Measurements from ENCODE around the gene IL1RAPL1. TPM values are rescaled to one million over a fixed set of nuclear protein-coding genes. Genes with fewer than 3 reads are reported as not detected.
"Not testable (repeated sequence)": the region's sequence is repeated elsewhere in the genome, so short reads cannot be mapped to it uniquely, and the experiment has no call there.

The IL1RAPL1 gene
- polyA plus RNA-seq, 1 of the 3 experiments (the other 2 are of a cell fraction), result 2.8 TPM

DNA sequence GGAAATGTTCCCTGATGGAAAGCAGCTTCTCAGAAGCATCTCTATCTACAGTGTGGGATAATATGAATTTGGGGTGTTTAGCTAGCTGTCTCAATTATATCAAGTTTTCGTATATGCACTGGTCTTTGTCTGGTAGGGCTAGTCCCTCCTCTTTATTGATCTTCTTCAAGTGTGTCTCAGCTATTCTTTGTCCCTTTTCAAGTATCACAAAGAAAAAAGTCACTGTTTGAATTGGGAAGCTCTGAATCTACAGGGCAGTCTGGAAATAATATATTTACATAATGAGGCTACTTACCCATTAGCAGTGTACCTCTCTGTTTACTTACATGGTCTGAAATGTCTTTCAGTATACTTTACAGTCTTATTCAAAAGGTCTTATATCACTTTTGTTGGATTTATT lies 526.0 kb downstream of the IL1RAPL1 start:
- Histone ChIP-seq H4K20me1 (ENCODE audit: insufficient read depth) (no peaks in the 10 kb centered on the region), H3K4me3 (ENCODE audit: low read depth in 2 of 2, low read length in 1 of 2) (no peak overlapping the region), H3F3A (replicated peaks; ENCODE audit: insufficient read depth) (no peaks in the 10 kb centered on the region), H3K36me3 (replicated peaks in 1 of 2; ENCODE audit: control insufficient read depth in 1 of 2, insufficient read depth in 2 of 2, low read length in 1 of 2) (no peaks in the 10 kb centered on the region), H3K27ac (ENCODE audit: low read depth in 2 of 2, low read length in 1 of 2) (no peak overlapping the region), H3K79me2 (ENCODE audit: insufficient read depth) (no peaks in the 10 kb centered on the region), H3K9me2 (no peaks in the 10 kb centered on the region), H3K9ac (no peak overlapping the region), H3K4me1 (ENCODE audit: control insufficient read depth in 1 of 2, insufficient read depth in 2 of 2, low read depth in 1 of 2, low read length in 1 of 2) (no peaks in the 10 kb centered on the region), H3K27me3 (ENCODE audit: insufficient read depth) (peaks cover 4% of the 10 kb centered on the region; the same call in 1 of the 2 replicates), H3K4me2 (no peak overlapping the region), H2AFZ (ENCODE audit: low read depth) (no peak overlapping the region), H3K9me3 (no peaks in the 10 kb centered on the region)
- ChIA-PET POLR2A (no interaction called here), CTCF (no interaction called here)
- WGBS (ENCODE audit: low lambda C conversion rate), result 0% methylated on average over 1 of the region's 1 CpG
- no peak for TF ChIP-seq JUND (IDR thresholded peaks at IDR 0.05)
- no peak for TF ChIP-seq CHD2 (IDR thresholded peaks at IDR 0.05; ENCODE audit: low read length, partially characterized antibody)
- no peak for TF ChIP-seq MXI1 (IDR thresholded peaks at IDR 0.05; ENCODE audit: low read depth, low read length)
- no peak for TF ChIP-seq EZH2phosphoT487 (IDR thresholded peaks at IDR 0.05; ENCODE audit: borderline replicate concordance, low read depth)
- TF ChIP-seq TEAD4 (IDR thresholded peaks at IDR 0.05; ENCODE audit: borderline replicate concordance, insufficient read depth), result no peak
- no peak for TF ChIP-seq NFIC (IDR thresholded peaks at IDR 0.05; ENCODE audit: borderline replicate concordance)
- no peak for TF ChIP-seq MAX (IDR thresholded peaks at IDR 0.05; ENCODE audit: low read depth)
- no peak for TF ChIP-seq FOSL2 (IDR thresholded peaks at IDR 0.05; ENCODE audit: borderline replicate concordance, low read depth)
- TF ChIP-seq CTCF (IDR thresholded peaks at IDR 0.05), result no peak
- no peak for TF ChIP-seq REST (IDR thresholded peaks at IDR 0.05; ENCODE audit: low read depth, low read length)
- TF ChIP-seq FOXJ3 (CRISPR knock-in tag; IDR thresholded peaks at IDR 0.05), result no peak
- TF ChIP-seq TCF12 (IDR thresholded peaks at IDR 0.05), result no peak
- no peak for TF ChIP-seq EP300 (IDR thresholded peaks at IDR 0.05; ENCODE audit: borderline replicate concordance in 1 of 2, low read depth in 1 of 2, low read length in 1 of 2)
- TF ChIP-seq SMC3 (IDR thresholded peaks at IDR 0.05; ENCODE audit: low read depth, low read length), result no peak
- TF ChIP-seq MEF2A (IDR thresholded peaks at IDR 0.05; ENCODE audit: borderline replicate concordance, low read depth), result no peak
- no peak for DNase-seq

DNA sequence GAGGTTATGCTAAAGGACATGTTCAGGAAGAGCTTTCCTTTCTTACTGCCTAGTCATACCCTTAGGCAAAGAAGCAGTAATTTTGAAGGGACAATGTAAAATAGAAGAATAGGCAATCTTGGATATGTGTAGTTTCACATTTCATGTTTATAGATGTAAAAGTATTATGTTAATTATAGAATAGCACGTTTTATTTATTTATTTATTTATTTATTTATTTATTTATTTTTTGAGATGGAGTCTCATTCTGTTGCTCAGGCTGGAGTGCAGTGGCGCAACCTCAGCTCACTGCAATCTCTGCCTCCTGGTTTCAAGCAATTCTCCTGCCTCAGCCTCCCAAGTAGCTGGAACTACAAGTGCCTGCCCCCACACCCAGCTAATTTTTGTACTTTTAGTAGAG lies 535.6 kb downstream of the IL1RAPL1 start:
- H3K4me2 ChIP-seq; H3F3A ChIP-seq (replicated peaks; ENCODE audit: insufficient read depth); CTCF ChIA-PET; POLR2A ChIA-PET; H3K27me3 ChIP-seq (ENCODE audit: insufficient read depth); H3K36me3 ChIP-seq (replicated peaks in 1 of 2; ENCODE audit: control insufficient read depth in 1 of 2, insufficient read depth in 2 of 2, low read length in 1 of 2); H3K27ac ChIP-seq (ENCODE audit: low read depth in 2 of 2, low read length in 1 of 2); H3K9me3 ChIP-seq; H3K9me2 ChIP-seq; H3K79me2 ChIP-seq (ENCODE audit: insufficient read depth); H3K9ac ChIP-seq; H3K4me1 ChIP-seq (ENCODE audit: control insufficient read depth in 1 of 2, insufficient read depth in 2 of 2, low read depth in 1 of 2, low read length in 1 of 2); H4K20me1 ChIP-seq (ENCODE audit: insufficient read depth); H2AFZ ChIP-seq (ENCODE audit: low read depth); DNase-seq; H3K4me3 ChIP-seq (ENCODE audit: low read depth in 2 of 2, low read length in 1 of 2): not testable (repeated sequence)
- 10% methylated on average over 2 of the region's 2 CpGs for WGBS (ENCODE audit: low lambda C conversion rate)

Measured in SK-N-SH (cell line).